LoVo (cell line): Measurements from ENCODE around the gene HYAL3.
"Not testable (repeated sequence)": the region's sequence is repeated elsewhere in the genome, so short reads cannot be mapped to it uniquely, and the experiment has no call there.

ENCODE experiments used
- DNase-seq: peaks from one replicate; pipeline ENCODE4 v3.0.0-alpha.2; 2016; ENCODE audit warnings: low spot score

The HYAL3 gene

GRCh38 chr3:50258029-50258680, 41.0 kb downstream of the HYAL3 start:
- no peak for DNase-seq

GRCh38 chr3:50256978-50257890, 42.0 kb downstream of the HYAL3 start:
- no peak for DNase-seq

- DNase-seq = no peak
Observed at GRCh38 chr3:50255251-50255615, 44.0 kb downstream of the HYAL3 start.

GRCh38 chr3:50254577-50255250, 44.5 kb downstream of the HYAL3 start:
- DNase-seq = no peak

- peak; percentile 58 for DNase-seq
Observed at GRCh38 chr3:50251220-50251619, 48.0 kb downstream of the HYAL3 start.

GRCh38 chr3:50250514-50250913, 48.7 kb downstream of the HYAL3 start:
- no peak for DNase-seq

GRCh38 chr3:50249457-50249856, 49.7 kb downstream of the HYAL3 start:
- no peak for DNase-seq

- DNase-seq = no peak
Observed at GRCh38 chr3:50248387-50248786, 50.8 kb downstream of the HYAL3 start.

- peak; percentile 58 for DNase-seq
Observed at GRCh38 chr3:50246517-50246954, 52.7 kb downstream of the HYAL3 start.

- DNase-seq = peak; percentile 81
Observed at GRCh38 chr3:50245831-50246516, 53.2 kb downstream of the HYAL3 start.

GRCh38 chr3:50245251-50245745, 53.9 kb downstream of the HYAL3 start:
- DNase-seq = no peak

GRCh38 chr3:50244813-50245212, 54.4 kb downstream of the HYAL3 start:
- DNase-seq = not testable (repeated sequence)

- no peak for DNase-seq
Observed at GRCh38 chr3:50243543-50243895, 55.7 kb downstream of the HYAL3 start.

- DNase-seq = no peak
Observed at GRCh38 chr3:50242851-50243542, 56.2 kb downstream of the HYAL3 start.
